ENCODE data around the gene TPSG1.

DNA sequence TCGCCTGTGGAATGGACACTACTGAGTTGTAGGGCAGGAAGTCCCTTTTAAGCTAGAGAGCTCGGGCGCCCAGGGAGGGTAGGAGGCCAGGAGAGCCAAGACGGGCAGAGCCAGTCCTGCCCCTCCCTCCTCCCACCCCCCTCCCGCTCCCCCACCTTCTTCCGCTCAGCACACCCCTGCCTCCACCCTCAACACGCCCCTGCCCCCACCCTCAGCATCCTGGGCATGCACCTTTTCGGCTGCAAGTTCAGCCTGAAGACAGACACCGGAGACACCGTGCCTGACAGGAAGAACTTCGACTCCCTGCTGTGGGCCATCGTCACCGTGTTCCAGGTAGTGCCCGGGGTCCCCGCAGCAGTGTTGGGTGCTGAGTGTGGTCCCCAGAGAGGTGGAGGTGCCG, 18.3 kb downstream of the TPSG1 start:
- TF ChIP-seq, protein P1, sequence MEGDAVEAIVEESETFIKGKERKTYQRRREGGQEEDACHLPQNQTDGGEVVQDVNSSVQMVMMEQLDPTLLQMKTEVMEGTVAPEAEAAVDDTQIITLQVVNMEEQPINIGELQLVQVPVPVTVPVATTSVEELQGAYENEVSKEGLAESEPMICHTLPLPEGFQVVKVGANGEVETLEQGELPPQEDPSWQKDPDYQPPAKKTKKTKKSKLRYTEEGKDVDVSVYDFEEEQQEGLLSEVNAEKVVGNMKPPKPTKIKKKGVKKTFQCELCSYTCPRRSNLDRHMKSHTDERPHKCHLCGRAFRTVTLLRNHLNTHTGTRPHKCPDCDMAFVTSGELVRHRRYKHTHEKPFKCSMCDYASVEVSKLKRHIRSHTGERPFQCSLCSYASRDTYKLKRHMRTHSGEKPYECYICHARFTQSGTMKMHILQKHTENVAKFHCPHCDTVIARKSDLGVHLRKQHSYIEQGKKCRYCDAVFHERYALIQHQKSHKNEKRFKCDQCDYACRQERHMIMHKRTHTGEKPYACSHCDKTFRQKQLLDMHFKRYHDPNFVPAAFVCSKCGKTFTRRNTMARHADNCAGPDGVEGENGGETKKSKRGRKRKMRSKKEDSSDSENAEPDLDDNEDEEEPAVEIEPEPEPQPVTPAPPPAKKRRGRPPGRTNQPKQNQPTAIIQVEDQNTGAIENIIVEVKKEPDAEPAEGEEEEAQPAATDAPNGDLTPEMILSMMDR (conservative IDR thresholded peaks at IDR 0.05; ENCODE audit: low read length) = no peak
- TF ChIP-seq EZH2phosphoT487 (IDR thresholded peaks at IDR 0.05; ENCODE audit: borderline replicate concordance) = no peak

All from Loucy (cell line).